Measurements from ENCODE around the gene TEAD1.

TEAD1 gene

DNA sequence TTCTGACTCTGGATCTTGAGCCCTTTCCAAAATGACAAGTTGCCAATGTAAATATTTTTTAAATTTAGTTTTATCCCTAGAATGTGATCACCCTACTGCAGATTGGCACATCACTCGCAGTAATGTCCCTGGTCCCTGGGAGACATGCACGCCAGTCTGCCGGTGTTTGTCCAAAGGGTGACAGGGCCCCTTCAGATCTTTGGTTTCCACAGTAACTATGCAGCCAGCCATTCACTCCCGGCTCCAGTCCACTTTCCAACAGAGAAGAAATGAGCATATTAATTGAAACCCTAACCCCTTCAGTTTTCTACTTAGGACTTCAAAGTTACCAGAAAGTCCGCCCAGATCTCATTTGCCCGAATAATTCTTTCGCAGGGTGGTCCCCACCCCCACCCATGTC, 309.1 kb downstream of the TEAD1 start:
- no peaks in the 10 kb centered on the region for H3K9me3 ChIP-seq (ENCODE audit: control insufficient read depth, insufficient read depth, low read length)
- no peaks in the 10 kb centered on the region for H3K9me2 ChIP-seq (replicated peaks; ENCODE audit: control insufficient read depth, low read length)
- H3K27ac ChIP-seq (ENCODE audit: low read depth, low read length) = no peak overlapping the region
- H3K79me2 ChIP-seq (ENCODE audit: control insufficient read depth, low read length) = no peaks in the 10 kb centered on the region
- H3K27me3 ChIP-seq (ENCODE audit: control insufficient read depth, low read length) = no peaks in the 10 kb centered on the region
- H3K4me2 ChIP-seq (ENCODE audit: low read length) = no peak overlapping the region
- H3K36me3 ChIP-seq (ENCODE audit: control insufficient read depth, low read length) = no peaks in the 10 kb centered on the region
- TF ChIP-seq, protein P1, sequence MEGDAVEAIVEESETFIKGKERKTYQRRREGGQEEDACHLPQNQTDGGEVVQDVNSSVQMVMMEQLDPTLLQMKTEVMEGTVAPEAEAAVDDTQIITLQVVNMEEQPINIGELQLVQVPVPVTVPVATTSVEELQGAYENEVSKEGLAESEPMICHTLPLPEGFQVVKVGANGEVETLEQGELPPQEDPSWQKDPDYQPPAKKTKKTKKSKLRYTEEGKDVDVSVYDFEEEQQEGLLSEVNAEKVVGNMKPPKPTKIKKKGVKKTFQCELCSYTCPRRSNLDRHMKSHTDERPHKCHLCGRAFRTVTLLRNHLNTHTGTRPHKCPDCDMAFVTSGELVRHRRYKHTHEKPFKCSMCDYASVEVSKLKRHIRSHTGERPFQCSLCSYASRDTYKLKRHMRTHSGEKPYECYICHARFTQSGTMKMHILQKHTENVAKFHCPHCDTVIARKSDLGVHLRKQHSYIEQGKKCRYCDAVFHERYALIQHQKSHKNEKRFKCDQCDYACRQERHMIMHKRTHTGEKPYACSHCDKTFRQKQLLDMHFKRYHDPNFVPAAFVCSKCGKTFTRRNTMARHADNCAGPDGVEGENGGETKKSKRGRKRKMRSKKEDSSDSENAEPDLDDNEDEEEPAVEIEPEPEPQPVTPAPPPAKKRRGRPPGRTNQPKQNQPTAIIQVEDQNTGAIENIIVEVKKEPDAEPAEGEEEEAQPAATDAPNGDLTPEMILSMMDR (IDR thresholded peaks at IDR 0.05; ENCODE audit: low read depth, low read length, poor library complexity, severe bottlenecking) = no peak
- TF ChIP-seq EZH2phosphoT487 (IDR thresholded peaks at IDR 0.05; ENCODE audit: borderline replicate concordance, low read length) = no peak
- H3F3A ChIP-seq (ENCODE audit: control insufficient read depth, insufficient read depth) = no peaks in the 10 kb centered on the region
- no peaks in the 10 kb centered on the region for H4K20me1 ChIP-seq (ENCODE audit: control insufficient read depth, insufficient read depth, low read depth, low read length)
- no peaks in the 10 kb centered on the region for H3K4me1 ChIP-seq (ENCODE audit: control insufficient read depth, low read length)
- H3K4me3 ChIP-seq (ENCODE audit: low read length) = no peak overlapping the region

DNA sequence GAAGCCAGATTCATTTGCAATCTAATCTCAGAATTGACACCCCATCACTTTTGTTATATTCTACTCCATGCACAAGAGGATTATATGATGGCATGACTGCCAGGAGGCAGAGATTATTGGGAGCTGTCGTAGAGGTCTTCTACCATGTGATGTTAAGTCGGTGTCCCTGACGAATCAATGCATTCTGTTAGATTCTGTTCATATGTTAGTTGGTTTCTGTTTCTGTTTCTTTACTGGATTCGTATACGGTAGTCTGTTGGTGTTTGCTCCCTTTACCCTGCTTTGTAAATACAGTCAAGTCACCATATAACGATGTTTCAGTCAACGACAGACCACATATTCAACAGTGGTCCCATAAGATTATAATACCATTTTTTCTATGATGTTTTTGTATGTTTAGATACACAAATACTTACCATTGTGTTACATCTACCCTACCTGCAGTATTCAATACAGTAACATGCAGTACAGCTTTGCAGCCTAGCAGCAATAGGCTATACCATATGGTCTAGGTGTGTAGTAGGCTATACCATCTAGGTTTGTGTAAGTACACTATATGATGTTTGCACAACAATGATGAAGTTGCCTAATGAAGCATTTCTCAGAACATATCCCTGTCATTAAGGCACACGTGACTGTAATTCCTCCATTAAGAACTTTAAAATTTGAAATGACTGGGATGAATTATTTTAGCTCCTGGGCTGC, 312.1 kb downstream of the TEAD1 start:
- no peak overlapping the region for H3K4me2 ChIP-seq (ENCODE audit: low read length)
- no peaks in the 10 kb centered on the region for H4K20me1 ChIP-seq (ENCODE audit: control insufficient read depth, insufficient read depth, low read depth, low read length)
- no peaks in the 10 kb centered on the region for H3K27me3 ChIP-seq (ENCODE audit: control insufficient read depth, low read length)
- no peaks in the 10 kb centered on the region for H3F3A ChIP-seq (ENCODE audit: control insufficient read depth, insufficient read depth)
- no peaks in the 10 kb centered on the region for H3K9me2 ChIP-seq (replicated peaks; ENCODE audit: control insufficient read depth, low read length)
- H3K4me1 ChIP-seq (ENCODE audit: control insufficient read depth, low read length) = no peaks in the 10 kb centered on the region
- TF ChIP-seq EZH2phosphoT487 (IDR thresholded peaks at IDR 0.05; ENCODE audit: borderline replicate concordance, low read length) = no peak
- no peaks in the 10 kb centered on the region for H3K9me3 ChIP-seq (ENCODE audit: control insufficient read depth, insufficient read depth, low read length)
- H3K27ac ChIP-seq (ENCODE audit: low read depth, low read length) = no peak overlapping the region
- no peaks in the 10 kb centered on the region for H3K79me2 ChIP-seq (ENCODE audit: control insufficient read depth, low read length)
- H3K4me3 ChIP-seq (ENCODE audit: low read length) = no peak overlapping the region
- no peaks in the 10 kb centered on the region for H3K36me3 ChIP-seq (ENCODE audit: control insufficient read depth, low read length)

DNA sequence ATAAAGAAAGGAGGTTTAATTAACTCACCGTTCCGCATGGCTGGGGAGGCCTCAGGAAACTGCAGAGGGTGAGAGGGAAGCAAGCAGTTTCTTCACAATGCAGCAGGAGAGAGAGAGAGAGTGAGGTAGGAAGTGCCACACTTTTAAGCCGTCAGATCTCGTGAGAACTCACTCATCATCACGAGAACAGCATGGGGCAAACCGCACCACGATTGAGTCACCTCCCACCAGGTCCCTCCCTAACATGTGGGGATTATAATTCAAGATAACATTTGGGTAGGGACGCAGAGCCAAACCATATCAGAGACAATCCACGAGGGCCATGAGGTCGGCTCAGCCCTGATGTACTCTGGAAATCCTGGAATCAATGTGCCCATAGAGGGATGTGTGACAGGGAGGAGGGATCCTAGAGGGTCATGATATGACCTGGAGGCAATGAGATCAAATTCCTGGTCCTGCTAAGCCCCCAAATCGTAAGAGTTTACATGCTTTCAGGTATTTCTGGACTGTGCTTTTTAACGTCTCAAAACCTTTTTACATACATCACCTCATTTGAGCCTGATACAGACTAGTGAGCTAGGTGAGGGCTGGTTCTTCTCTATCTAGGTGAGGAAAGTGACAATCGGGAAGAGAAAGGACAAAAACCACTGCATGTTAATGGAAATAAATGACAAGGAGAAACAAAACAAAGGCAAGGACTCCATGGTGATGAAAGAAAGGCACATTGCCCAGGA, 315.4 kb downstream of the TEAD1 start:
- no peaks in the 10 kb centered on the region for H4K20me1 ChIP-seq (ENCODE audit: control insufficient read depth, insufficient read depth, low read depth, low read length)
- no peaks in the 10 kb centered on the region; the same call in 1 of the 2 replicates for H3K9me2 ChIP-seq (replicated peaks; ENCODE audit: control insufficient read depth, low read length)
- H3K79me2 ChIP-seq (ENCODE audit: control insufficient read depth, low read length) = no peaks in the 10 kb centered on the region
- no peak overlapping the region for H3K4me3 ChIP-seq (ENCODE audit: low read length)
- no peaks in the 10 kb centered on the region for H3K9me3 ChIP-seq (ENCODE audit: control insufficient read depth, insufficient read depth, low read length)
- no peaks in the 10 kb centered on the region for H3K36me3 ChIP-seq (ENCODE audit: control insufficient read depth, low read length)
- no peaks in the 10 kb centered on the region for H3K27me3 ChIP-seq (ENCODE audit: control insufficient read depth, low read length)
- TF ChIP-seq, protein P1 (IDR thresholded peaks at IDR 0.05; ENCODE audit: low read depth, low read length, poor library complexity, severe bottlenecking) = no peak
- TF ChIP-seq EZH2phosphoT487 (IDR thresholded peaks at IDR 0.05; ENCODE audit: borderline replicate concordance, low read length) = no peak
- H3K4me1 ChIP-seq (ENCODE audit: control insufficient read depth, low read length) = no peaks in the 10 kb centered on the region
- no peak overlapping the region for H3K4me2 ChIP-seq (ENCODE audit: low read length)
- H3F3A ChIP-seq (ENCODE audit: control insufficient read depth, insufficient read depth) = no peaks in the 10 kb centered on the region
- H3K27ac ChIP-seq (ENCODE audit: low read depth, low read length) = no peak overlapping the region

DNA sequence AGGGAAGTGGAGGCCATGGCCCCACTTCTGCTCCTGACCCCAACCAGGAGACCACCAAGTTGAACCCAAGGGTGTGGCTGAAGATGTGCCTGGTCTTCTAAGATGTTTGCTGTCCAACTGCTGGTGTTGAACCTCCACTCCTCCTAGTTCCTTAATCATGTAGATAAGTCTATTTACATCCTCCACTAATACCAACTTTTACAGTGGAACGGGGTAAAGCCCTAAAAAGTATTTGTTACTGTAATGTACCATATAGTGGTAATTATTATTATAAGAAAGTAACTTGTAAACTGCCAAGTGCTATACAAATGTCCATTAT, 315.9 kb downstream of the TEAD1 start:
- no peaks in the 10 kb centered on the region for H3K4me1 ChIP-seq (ENCODE audit: control insufficient read depth, low read length)
- no peaks in the 10 kb centered on the region for H3K79me2 ChIP-seq (ENCODE audit: control insufficient read depth, low read length)
- no peaks in the 10 kb centered on the region for H3K9me3 ChIP-seq (ENCODE audit: control insufficient read depth, insufficient read depth, low read length)
- no peak overlapping the region for H3K4me2 ChIP-seq (ENCODE audit: low read length)
- no peaks in the 10 kb centered on the region for H3F3A ChIP-seq (ENCODE audit: control insufficient read depth, insufficient read depth)
- H3K4me3 ChIP-seq (ENCODE audit: low read length) = no peak overlapping the region
- no peaks in the 10 kb centered on the region for H4K20me1 ChIP-seq (ENCODE audit: control insufficient read depth, insufficient read depth, low read depth, low read length)
- TF ChIP-seq, protein P1 (IDR thresholded peaks at IDR 0.05; ENCODE audit: low read depth, low read length, poor library complexity, severe bottlenecking) = no peak
- TF ChIP-seq EZH2phosphoT487 (IDR thresholded peaks at IDR 0.05; ENCODE audit: borderline replicate concordance, low read length) = no peak
- no peaks in the 10 kb centered on the region for H3K27me3 ChIP-seq (ENCODE audit: control insufficient read depth, low read length)
- H3K27ac ChIP-seq (ENCODE audit: low read depth, low read length) = no peak overlapping the region
- no peaks in the 10 kb centered on the region; the same call in 1 of the 2 replicates for H3K9me2 ChIP-seq (replicated peaks; ENCODE audit: control insufficient read depth, low read length)
- H3K36me3 ChIP-seq (ENCODE audit: control insufficient read depth, low read length) = no peaks in the 10 kb centered on the region
